Mammary epithelial cell (primary cell): ENCODE measurements around the gene MESP1.

Experiments
- EZH2 ChIP-seq: IDR thresholded peaks from 2 replicates; pipeline ENCODE4 v1.6.1; 2012; ENCODE audit warnings: low read length, inconsistent platforms, borderline replicate concordance
- TF ChIP-seq, protein P1 (sequence below), 2 donors: IDR thresholded peaks in 1 of 2; conservative IDR thresholded peaks in 1 of 2; 2 replicates each; pipeline ENCODE4 v1.5.1; 2011 to 2012; ENCODE audit warnings: inconsistent platforms in 2 of 2, low read length in 2 of 2, mild to moderate bottlenecking in 2 of 2, control low read depth in 1 of 2, low read depth in 1 of 2; ENCODE audit not compliant: insufficient read depth in 1 of 2; ENCODE audit errors: extremely low read depth in 1 of 2

DNA sequence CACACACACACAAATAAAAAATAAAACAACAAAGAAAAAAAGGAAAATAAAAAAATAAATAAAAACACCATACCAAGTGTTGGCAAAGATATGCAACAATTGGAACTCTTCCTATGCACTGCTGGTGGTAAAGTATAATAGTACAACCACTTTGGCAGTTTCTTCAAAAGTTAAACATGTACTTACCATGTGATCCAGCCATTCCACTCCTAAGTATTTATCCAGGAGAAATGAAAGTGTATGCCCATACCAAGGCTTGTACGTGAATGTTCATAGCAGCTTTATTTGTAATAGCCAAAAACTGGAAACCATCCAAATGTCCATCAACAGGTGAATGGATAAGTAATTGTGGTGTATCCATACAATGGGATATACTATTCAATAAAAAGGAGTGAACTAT lies 43.5 kb downstream of the MESP1 start:
- TF ChIP-seq, protein P1, sequence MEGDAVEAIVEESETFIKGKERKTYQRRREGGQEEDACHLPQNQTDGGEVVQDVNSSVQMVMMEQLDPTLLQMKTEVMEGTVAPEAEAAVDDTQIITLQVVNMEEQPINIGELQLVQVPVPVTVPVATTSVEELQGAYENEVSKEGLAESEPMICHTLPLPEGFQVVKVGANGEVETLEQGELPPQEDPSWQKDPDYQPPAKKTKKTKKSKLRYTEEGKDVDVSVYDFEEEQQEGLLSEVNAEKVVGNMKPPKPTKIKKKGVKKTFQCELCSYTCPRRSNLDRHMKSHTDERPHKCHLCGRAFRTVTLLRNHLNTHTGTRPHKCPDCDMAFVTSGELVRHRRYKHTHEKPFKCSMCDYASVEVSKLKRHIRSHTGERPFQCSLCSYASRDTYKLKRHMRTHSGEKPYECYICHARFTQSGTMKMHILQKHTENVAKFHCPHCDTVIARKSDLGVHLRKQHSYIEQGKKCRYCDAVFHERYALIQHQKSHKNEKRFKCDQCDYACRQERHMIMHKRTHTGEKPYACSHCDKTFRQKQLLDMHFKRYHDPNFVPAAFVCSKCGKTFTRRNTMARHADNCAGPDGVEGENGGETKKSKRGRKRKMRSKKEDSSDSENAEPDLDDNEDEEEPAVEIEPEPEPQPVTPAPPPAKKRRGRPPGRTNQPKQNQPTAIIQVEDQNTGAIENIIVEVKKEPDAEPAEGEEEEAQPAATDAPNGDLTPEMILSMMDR (conservative IDR thresholded peaks at IDR 0.05 in 1 of 2, IDR thresholded peaks at IDR 0.05 in 1 of 2; ENCODE audit: extremely low read depth in 1 of 2, insufficient read depth in 1 of 2, low read depth in 1 of 2, low read length in 2 of 2): no peak
- TF ChIP-seq EZH2: no peak
